Heart right ventricle (tissue), 16 donors: ENCODE measurements around the gene LRRC73. TPM values are rescaled to one million over a fixed set of nuclear protein-coding genes. Genes with fewer than 3 reads are reported as not detected.
A peak's percentile ranks its signal among the peaks of the same experiment; 100 is the strongest.

Experiments
- ATAC-seq, 8 donors: fragments of 200-7000 bp; cut with Tn5 transposase; one replicate each; pipeline ENCODE4 v1.9.1; 2020; ENCODE audit warnings: mild to moderate bottlenecking in 8 of 8, moderate library complexity in 8 of 8, moderate number of reproducible peaks in 1 of 8
- DNase-seq, 2 donors: peaks; one replicate each; pipeline ENCODE4 v3.0.0-alpha.2; 2020
- H3K27ac ChIP-seq, 10 donors: fragments of 200-600 bp; sonication (generic) in 2 of 10; one replicate each; pipeline versions ENCODE4 v1.5.0 to v1.8.0; 2020 to 2022; ENCODE audit warnings: mild to moderate bottlenecking in 3 of 10
- H3K27me3 ChIP-seq, 7 donors: fragments of 200-600 bp; one replicate each; pipeline ENCODE4 v1.8.0; 2021 to 2022; ENCODE audit warnings: mild to moderate bottlenecking in 2 of 7
- H3K36me3 ChIP-seq, 9 donors: fragments of 200-600 bp; sonication (generic) in 1 of 9; one replicate each; pipeline versions ENCODE4 v1.5.0 to v1.8.0; 2020 to 2022; ENCODE audit warnings: mild to moderate bottlenecking in 2 of 9
- H3K4me1 ChIP-seq, 9 donors: fragments of 200-600 bp; sonication (generic) in 1 of 9; one replicate each; pipeline versions ENCODE4 v1.5.0 to v1.8.0; 2020 to 2022; ENCODE audit warnings: mild to moderate bottlenecking in 4 of 9
- H3K4me3 ChIP-seq, 10 donors: fragments of 200-600 bp; sonication (generic) in 2 of 10; one replicate each; pipeline versions ENCODE4 v1.5.0 to v1.8.0; 2020 to 2022; ENCODE audit warnings: mild to moderate bottlenecking in 7 of 10, moderate library complexity in 2 of 10
- H3K9me3 ChIP-seq, 11 donors: fragments of 200-600 bp in 10 of 11; sonication (generic) in 2 of 11; one replicate each; pipeline versions ENCODE4 v1.5.0 to v1.8.0; 2013 to 2022; ENCODE audit warnings: mild to moderate bottlenecking in 2 of 11, control low read depth in 1 of 11, moderate library complexity in 1 of 11
- WGBS, 2 donors: extraction: QIAGEN DNeasy Blood & Tissue Kit; methylation state at CpG; one replicate each; pipeline ENCODE4 v1.1.7; 2013; ENCODE audit warnings: inconsistent platforms in 1 of 2; 5-methylcytosine and 5-hydroxymethylcytosine counted together
- intact Hi-C, 10 donors: fragments of 100-400 bp; cut with DNase I; formaldehyde crosslinking; loops; one replicate each; pipeline versions ENCODE4 v1.11.1 to v1.14.2; 2022
- polyA plus RNA-seq, 2 donors: library from polyadenylated mRNA; stranded (reverse); fragments of 200-250 nt; gene quantifications; one replicate each; pipeline ENCODE4 v1.2.3, GENCODE V29; 2013
- total RNA-seq, 10 donors: library from RNA; stranded (reverse); fragmentation: NEBNext Ultra II Directional in 3 of 10; extraction: Animal tissue kit (Norgen Biotek cat#: 25700) in 3 of 10; gene quantifications; one replicate each; pipeline versions ENCODE4 v1.2.1 to v1.2.4, GENCODE V29; 2021 to 2023
- TF ChIP-seq, protein P1 (sequence below), 9 donors: fragments of 200-600 bp; sonication (generic) in 2 of 9; IDR thresholded peaks; one replicate each; pipeline versions ENCODE4 v1.5.0 to v1.8.0; 2021 to 2022; ENCODE audit warnings: antibody characterized with exemption in 9 of 9, mild to moderate bottlenecking in 5 of 9, moderate library complexity in 1 of 9
- donor health status: Arrhythmogenic right ventricular cardiomyopathy.
- donor health status: ischemic (EF 13 %, LVEDD 7.1; RV severe dilation, severe dysfunction).
- donor health status: healthy with polysubstance abuse.
- donor health status: DM: no; HTN: yes; CAD: no.
- donor health status: DM: no; HTN: no; CAD: no.
- donor health status: ischemic (EF 25% LVEDD 6.9; RV normal size, moderate dysfunction).
- donor health status: ischemic (EF 25% LVEDD 5.7; RV mildly dilated, moderate dysfunction).
- donor health status: healthy.
- donor health status: DM: yes; HTN: yes; CAD: no.
- donor health status: Ischemic cardiomyopathy.
- donor health status: ischemic (EF 35%, LVEDD 5.7; RV mildly dilated, moderate dysfunction).
- donor health status: nonischemic (EF 11% LVEDD 7.7; RV severe dilation, severe dysfunction).
- donor health status: DM: yes; HTN: yes; CAD: no.
- donor health status: PGD.
- donor health status: ischemic (EF 29% LVEDD 5.4; RV normal size, mild dysfunction).
- donor health status: nonischemic (EF 23%, LVEDD 6.1; RV moderate dilation, normal function).

The LRRC73 gene
- total and polyA plus RNA-seq, 12 donors, result 0.44 to 3.8 (median 1.9) TPM

DNA sequence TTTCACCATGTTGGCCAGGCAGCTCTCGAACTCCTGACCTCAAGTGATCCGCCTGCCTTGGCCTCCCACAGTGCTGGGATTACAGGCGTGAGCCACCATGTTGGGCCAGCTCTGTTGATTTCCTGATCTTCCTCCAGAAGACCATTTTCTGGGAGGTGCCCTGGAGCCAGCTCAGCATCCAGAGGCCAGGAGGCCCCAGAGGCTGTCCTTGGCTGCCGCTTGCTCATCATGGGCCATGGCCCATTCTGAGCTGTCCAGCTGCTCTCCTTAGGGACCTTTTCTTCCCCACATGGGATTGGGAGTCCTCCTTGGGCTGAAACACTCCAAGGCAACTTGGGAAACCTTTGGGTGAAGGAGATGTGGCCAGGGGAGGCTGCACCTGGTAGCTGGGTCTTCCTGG, 15.4 kb downstream of the LRRC73 start:
- Histone ChIP-seq H3K27me3 (no peaks in the 10 kb centered on the region), H3K4me3 (no peak overlapping the region), H3K27ac (peak overlapping the region in 1 of 10 donors; percentile 9), H3K36me3 (peaks cover 0 to 27% (median 14%) of the 10 kb centered on the region in 9 donors), H3K4me1 (peaks cover 0 to 70% (median 32%) of the 10 kb centered on the region in 9 donors), H3K9me3 (no peaks in the 10 kb centered on the region)
- no peak for ATAC-seq
- WGBS, 2 donors, result 94 to 97% methylated on average over 4 of the region's 4 CpGs
- intact Hi-C loops, result loop anchor here in 4 of 10 donors (5.0 to 10.0 kb wide), 4 partner anchors 37 to 130 kb away; partner anchors contain the start of genes DLK2 (in 2 of the 4) and ZNF318 (in 2 of the 4)
- DNase-seq, result no peak
- TF ChIP-seq, protein P1, sequence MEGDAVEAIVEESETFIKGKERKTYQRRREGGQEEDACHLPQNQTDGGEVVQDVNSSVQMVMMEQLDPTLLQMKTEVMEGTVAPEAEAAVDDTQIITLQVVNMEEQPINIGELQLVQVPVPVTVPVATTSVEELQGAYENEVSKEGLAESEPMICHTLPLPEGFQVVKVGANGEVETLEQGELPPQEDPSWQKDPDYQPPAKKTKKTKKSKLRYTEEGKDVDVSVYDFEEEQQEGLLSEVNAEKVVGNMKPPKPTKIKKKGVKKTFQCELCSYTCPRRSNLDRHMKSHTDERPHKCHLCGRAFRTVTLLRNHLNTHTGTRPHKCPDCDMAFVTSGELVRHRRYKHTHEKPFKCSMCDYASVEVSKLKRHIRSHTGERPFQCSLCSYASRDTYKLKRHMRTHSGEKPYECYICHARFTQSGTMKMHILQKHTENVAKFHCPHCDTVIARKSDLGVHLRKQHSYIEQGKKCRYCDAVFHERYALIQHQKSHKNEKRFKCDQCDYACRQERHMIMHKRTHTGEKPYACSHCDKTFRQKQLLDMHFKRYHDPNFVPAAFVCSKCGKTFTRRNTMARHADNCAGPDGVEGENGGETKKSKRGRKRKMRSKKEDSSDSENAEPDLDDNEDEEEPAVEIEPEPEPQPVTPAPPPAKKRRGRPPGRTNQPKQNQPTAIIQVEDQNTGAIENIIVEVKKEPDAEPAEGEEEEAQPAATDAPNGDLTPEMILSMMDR (IDR thresholded peaks at IDR 0.05), result no peak

DNA sequence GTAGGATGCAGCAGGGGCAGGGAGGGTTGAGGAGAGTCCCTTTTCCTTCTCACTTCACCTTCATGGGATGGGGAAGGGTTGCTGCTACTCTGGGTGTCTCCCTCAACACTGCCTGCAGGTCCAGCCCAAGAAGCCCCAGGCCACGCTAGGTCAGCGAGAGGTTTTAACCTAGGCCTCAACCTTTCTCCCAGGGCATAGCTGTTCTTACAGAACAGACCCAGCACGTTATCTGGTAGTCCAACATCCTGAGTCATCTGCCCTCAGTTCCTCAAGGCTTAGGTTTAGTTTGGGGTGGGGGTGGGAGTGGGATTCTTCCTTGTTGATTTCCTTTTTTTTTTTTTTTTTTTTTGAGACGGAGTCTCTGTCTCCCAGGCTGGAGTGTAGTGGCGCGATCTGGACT, 15.8 kb downstream of the LRRC73 start:
- Histone ChIP-seq H3K4me3 (no peak overlapping the region), H3K36me3 (peaks cover 0 to 25% (median 10%) of the 10 kb centered on the region in 9 donors), H3K27ac (peak overlapping the region in 2 of 10 donors; percentile 9 to 12), H3K27me3 (no peaks in the 10 kb centered on the region), H3K4me1 (peaks cover 0 to 65% (median 33%) of the 10 kb centered on the region in 9 donors), H3K9me3 (no peaks in the 10 kb centered on the region)
- no peak for ATAC-seq
- DNase-seq, result no peak
- intact Hi-C loops, result loop anchor here in 1 of 10 donors (10.0 kb wide), 1 partner anchor 130 kb away; the partner anchor contains the start of gene ZNF318
- WGBS, 2 donors, result 92 to 93% methylated on average over 6 of the region's 6 CpGs
- TF ChIP-seq, protein P1 (IDR thresholded peaks at IDR 0.05), result no peak

DNA sequence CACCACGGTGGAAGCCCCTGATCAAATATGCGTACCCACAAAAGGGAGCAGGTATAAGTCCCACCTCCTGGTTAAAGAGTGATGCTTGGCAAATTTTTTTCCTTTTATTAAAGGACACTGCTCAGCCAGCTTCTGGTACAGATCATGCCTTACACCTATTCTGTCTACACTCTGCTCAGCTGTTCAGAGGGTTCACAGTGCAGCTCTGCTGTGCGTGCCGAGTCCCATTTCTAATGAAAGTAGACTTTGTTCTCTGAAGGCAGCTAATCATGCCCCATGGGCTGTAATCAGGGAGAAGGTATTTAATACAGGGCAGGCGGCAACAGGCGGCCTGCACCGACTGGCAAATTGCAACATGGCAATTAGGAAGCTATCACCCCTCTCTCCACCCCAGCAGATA, 16.3 kb downstream of the LRRC73 start:
- Histone ChIP-seq H3K4me1 (peaks cover 0 to 65% (median 33%) of the 10 kb centered on the region in 9 donors), H3K36me3 (peaks cover 0 to 20% (median 5%) of the 10 kb centered on the region in 9 donors), H3K9me3 (no peaks in the 10 kb centered on the region), H3K27ac (peak overlapping the region in 3 of 10 donors; percentile 12 to 74 (median 15)), H3K4me3 (no peak overlapping the region), H3K27me3 (no peaks in the 10 kb centered on the region)
- TF ChIP-seq, protein P1 (IDR thresholded peaks at IDR 0.05), result no peak
- WGBS, 2 donors, result 69 to 76% methylated on average over 7 of the region's 7 CpGs
- ATAC-seq, result no peak
- DNase-seq, result no peak
- intact Hi-C loops, result loop anchor here in 2 of 10 donors (2.0 to 10.0 kb wide), 2 partner anchors 39 to 129 kb away; partner anchors contain the start of genes DLK2 (in 1 of the 2) and ZNF318 (in 1 of the 2)

DNA sequence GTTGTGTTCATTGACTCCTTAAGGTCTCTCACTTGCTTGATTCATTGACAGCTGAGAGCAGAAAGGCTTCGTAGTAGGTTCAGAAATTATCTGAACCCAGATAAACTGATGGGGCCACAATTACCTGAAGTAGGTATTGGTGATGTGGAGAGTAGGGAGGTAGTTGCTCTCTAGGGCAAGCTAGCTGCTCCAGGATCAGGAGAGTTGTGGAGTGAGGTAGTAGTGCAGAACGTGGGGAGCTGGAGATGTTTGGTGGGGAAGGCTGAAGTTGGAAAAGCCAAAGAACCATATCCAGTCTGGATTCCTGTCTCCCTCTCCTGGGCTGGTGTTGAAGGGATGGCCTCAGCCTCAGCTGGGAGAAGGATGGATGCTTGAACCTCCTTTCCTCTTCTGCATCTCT, 16.9 kb downstream of the LRRC73 start:
- peak overlapping the region in 3 of 10 donors; percentile 15 to 84 (median 74) for H3K27ac ChIP-seq
- no peak for ATAC-seq
- H3K4me3 ChIP-seq, result no peak overlapping the region
- intact Hi-C loops, result loop anchor here in 2 of 10 donors (2.0 to 10.0 kb wide), 2 partner anchors 38 to 128 kb away; partner anchors contain the start of genes DLK2 (in 1 of the 2) and ZNF318 (in 1 of the 2)
- H3K9me3 ChIP-seq, result no peaks in the 10 kb centered on the region
- 82 to 93% methylated on average over 2 of the region's 2 CpGs for WGBS, 2 donors
- DNase-seq, result no peak
- H3K27me3 ChIP-seq, result no peaks in the 10 kb centered on the region
- H3K4me1 ChIP-seq, result peaks cover 0 to 63% (median 31%) of the 10 kb centered on the region in 9 donors
- H3K36me3 ChIP-seq, result peaks cover 0 to 18% (median 0%) of the 10 kb centered on the region in 9 donors
- TF ChIP-seq, protein P1 (IDR thresholded peaks at IDR 0.05), result no peak
